NAMALWA (cell line): ENCODE measurements around the gene FAM89B.
A peak's percentile ranks its signal among the peaks of the same experiment; 100 is the strongest.

Source experiments
- DNase-seq: peaks from one replicate; pipeline ENCODE4 v3.0.0-alpha.2; 2015; ENCODE audit warnings: low spot score

FAM89B gene

GRCh38 chr11:65588199-65589054, 16.1 kb downstream of the FAM89B start:
- peak; percentile 84 for DNase-seq

GRCh38 chr11:65589444-65590239, 17.3 kb downstream of the FAM89B start:
- peak; percentile 83 for DNase-seq

GRCh38 chr11:65590240-65590738, 18.0 kb downstream of the FAM89B start:
- peak; percentile 85 for DNase-seq

GRCh38 chr11:65591939-65592857, 19.9 kb downstream of the FAM89B start:
- no peak for DNase-seq

GRCh38 chr11:65592858-65593517, 20.6 kb downstream of the FAM89B start:
- DNase-seq: no peak

GRCh38 chr11:65593518-65594414, 21.4 kb downstream of the FAM89B start:
- DNase-seq: peak; percentile 63

GRCh38 chr11:65595131-65595530, 22.8 kb downstream of the FAM89B start:
- DNase-seq: no peak

- no peak for DNase-seq
Measured at GRCh38 chr11:65595543-65596281, 23.4 kb downstream of the FAM89B start, which contains the start of gene KCNK7. TSS of gene KCNK7 (minus strand) at chr11:65595800. CDS start at chr11:65595772, 28 bp downstream.

- DNase-seq: no peak
Measured at GRCh38 chr11:65596520-65596919, 24.2 kb downstream of the FAM89B start.

GRCh38 chr11:65598258-65598699, 25.9 kb downstream of the FAM89B start:
- DNase-seq: no peak

GRCh38 chr11:65599216-65599954, 27.0 kb downstream of the FAM89B start:
- DNase-seq: no peak

- DNase-seq: no peak
Measured at GRCh38 chr11:65599955-65600246, 27.6 kb downstream of the FAM89B start.

- DNase-seq: no peak
Measured at GRCh38 chr11:65604258-65604657, 31.9 kb downstream of the FAM89B start.

GRCh38 chr11:65606876-65607613, 34.7 kb downstream of the FAM89B start:
- peak; percentile 48 for DNase-seq

- no peak for DNase-seq
Measured at GRCh38 chr11:65607614-65608426, 35.5 kb downstream of the FAM89B start.

GRCh38 chr11:65609229-65609628, 36.9 kb downstream of the FAM89B start:
- DNase-seq: no peak

GRCh38 chr11:65609665-65610064, 37.3 kb downstream of the FAM89B start:
- no peak for DNase-seq
